ENCODE data around the gene THEMIS2. TPM values are rescaled to one million over a fixed set of nuclear protein-coding genes. Genes with fewer than 3 reads are reported as not detected.
A peak's percentile ranks its signal among the peaks of the same experiment; 100 is the strongest.

THEMIS2 gene
- total and polyA plus RNA-seq, 2 of the 13 experiments (the other 11 are each of a cell fraction or from before 2014, with no cell fraction given) = 0.38 to 1.5 TPM

DNA sequence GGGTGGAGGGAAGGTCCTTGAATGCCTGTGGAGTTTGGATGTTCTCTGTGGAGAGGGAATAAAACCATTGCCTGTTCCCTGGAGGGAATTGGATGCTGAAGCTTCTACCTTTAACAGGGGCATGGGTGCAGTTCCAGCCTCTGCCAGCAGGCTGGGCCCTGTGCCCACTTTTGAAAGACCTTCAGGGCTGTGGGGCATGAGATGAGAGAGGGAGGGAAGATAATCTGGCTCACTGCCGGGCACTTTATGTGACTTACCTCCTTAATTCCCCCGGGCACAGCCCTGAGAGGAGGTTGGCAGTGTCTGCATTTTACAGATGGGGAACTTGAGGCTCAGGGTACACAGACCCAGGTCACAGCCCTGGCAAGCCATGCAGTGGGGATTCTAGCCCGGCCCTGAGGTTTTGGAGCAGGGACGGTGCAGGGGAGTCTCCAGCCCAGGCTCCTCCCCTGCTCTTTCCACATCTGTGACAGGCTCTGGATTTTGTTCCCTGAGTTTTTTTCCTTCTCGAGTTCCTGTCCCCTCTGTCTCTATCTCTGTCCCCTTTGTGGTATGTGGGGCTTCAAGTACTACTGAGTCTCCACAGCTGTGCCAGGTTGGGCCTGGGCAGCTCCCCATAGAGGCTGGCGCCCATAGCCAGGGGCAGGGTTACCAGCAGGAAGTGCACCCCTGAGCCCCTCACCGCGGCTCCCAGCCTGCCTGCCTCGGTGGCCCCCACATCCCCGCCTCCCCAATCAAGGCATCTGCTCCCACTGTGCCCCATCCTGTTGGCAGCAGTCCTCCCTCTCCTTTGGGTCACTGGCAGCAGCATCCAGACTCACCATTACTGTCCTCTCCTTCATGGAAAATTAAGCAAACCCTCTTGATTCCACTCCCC, 14.0 kb upstream of the THEMIS2 start (continued):
- no peak for TF ChIP-seq NCOA1 (CRISPR knock-in tag; IDR thresholded peaks at IDR 0.05)
- no peak for TF ChIP-seq SP5 (CRISPR knock-in tag; IDR thresholded peaks at IDR 0.05; ENCODE audit: borderline replicate concordance, low read depth)
- TF ChIP-seq ZNF816 (CRISPR knock-in tag; IDR thresholded peaks at IDR 0.05; ENCODE audit: borderline replicate concordance) = no peak
- TF ChIP-seq, protein P1, sequence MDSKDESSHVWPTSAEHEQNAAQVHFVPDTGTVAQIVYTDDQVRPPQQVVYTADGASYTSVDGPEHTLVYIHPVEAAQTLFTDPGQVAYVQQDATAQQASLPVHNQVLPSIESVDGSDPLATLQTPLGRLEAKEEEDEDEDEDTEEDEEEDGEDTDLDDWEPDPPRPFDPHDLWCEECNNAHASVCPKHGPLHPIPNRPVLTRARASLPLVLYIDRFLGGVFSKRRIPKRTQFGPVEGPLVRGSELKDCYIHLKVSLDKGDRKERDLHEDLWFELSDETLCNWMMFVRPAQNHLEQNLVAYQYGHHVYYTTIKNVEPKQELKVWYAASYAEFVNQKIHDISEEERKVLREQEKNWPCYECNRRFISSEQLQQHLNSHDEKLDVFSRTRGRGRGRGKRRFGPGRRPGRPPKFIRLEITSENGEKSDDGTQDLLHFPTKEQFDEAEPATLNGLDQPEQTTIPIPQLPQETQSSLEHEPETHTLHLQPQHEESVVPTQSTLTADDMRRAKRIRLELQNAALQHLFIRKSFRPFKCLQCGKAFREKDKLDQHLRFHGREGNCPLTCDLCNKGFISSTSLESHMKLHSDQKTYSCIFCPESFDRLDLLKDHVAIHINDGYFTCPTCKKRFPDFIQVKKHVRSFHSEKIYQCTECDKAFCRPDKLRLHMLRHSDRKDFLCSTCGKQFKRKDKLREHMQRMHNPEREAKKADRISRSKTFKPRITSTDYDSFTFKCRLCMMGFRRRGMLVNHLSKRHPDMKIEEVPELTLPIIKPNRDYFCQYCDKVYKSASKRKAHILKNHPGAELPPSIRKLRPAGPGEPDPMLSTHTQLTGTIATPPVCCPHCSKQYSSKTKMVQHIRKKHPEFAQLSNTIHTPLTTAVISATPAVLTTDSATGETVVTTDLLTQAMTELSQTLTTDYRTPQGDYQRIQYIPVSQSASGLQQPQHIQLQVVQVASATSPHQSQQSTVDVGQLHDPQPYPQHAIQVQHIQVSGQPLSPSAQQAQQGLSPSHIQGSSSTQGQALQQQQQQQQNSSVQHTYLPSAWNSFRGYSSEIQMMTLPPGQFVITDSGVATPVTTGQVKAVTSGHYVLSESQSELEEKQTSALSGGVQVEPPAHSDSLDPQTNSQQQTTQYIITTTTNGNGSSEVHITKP (CRISPR knock-in tag; IDR thresholded peaks at IDR 0.05; ENCODE audit: low read depth) = no peak
- no peak for TF ChIP-seq NCOA5 (CRISPR knock-in tag; IDR thresholded peaks at IDR 0.05)
- TF ChIP-seq KLF16 (CRISPR knock-in tag; IDR thresholded peaks at IDR 0.05) = no peak
- no peak for TF ChIP-seq NFIC (IDR thresholded peaks at IDR 0.05; ENCODE audit: low read length)
- TF ChIP-seq ZNF510 (CRISPR knock-in tag; IDR thresholded peaks at IDR 0.05; ENCODE audit: low read depth) = no peak
- no peak for TF ChIP-seq NR2F1 (CRISPR knock-in tag; IDR thresholded peaks at IDR 0.05)
- no peak for TF ChIP-seq KLF9 (CRISPR knock-in tag; IDR thresholded peaks at IDR 0.05; ENCODE audit: low read depth)
- TF ChIP-seq TCF12 (IDR thresholded peaks at IDR 0.05) = no peak
- no peak for TF ChIP-seq TCF12 (CRISPR knock-in tag; IDR thresholded peaks at IDR 0.05)
- TF ChIP-seq ZNF678 (CRISPR knock-in tag; IDR thresholded peaks at IDR 0.05) = no peak
- TF ChIP-seq ETV5 (CRISPR knock-in tag; IDR thresholded peaks at IDR 0.05; ENCODE audit: borderline replicate concordance) = 0 out of 2 replicates have a peak, but pooled peaks have one; percentile 10
- TF ChIP-seq ZNF124 (CRISPR knock-in tag; IDR thresholded peaks at IDR 0.05) = 0 out of 2 replicates have a peak, but pooled peaks have one; percentile 45
- TF ChIP-seq, protein P2, sequence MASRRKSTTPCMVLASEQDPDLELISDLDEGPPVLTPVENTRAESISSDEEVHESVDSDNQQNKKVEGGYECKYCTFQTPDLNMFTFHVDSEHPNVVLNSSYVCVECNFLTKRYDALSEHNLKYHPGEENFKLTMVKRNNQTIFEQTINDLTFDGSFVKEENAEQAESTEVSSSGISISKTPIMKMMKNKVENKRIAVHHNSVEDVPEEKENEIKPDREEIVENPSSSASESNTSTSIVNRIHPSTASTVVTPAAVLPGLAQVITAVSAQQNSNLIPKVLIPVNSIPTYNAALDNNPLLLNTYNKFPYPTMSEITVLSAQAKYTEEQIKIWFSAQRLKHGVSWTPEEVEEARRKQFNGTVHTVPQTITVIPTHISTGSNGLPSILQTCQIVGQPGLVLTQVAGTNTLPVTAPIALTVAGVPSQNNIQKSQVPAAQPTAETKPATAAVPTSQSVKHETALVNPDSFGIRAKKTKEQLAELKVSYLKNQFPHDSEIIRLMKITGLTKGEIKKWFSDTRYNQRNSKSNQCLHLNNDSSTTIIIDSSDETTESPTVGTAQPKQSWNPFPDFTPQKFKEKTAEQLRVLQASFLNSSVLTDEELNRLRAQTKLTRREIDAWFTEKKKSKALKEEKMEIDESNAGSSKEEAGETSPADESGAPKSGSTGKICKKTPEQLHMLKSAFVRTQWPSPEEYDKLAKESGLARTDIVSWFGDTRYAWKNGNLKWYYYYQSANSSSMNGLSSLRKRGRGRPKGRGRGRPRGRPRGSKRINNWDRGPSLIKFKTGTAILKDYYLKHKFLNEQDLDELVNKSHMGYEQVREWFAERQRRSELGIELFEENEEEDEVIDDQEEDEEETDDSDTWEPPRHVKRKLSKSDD (CRISPR knock-in tag; IDR thresholded peaks at IDR 0.05; ENCODE audit: low read depth) = no peak
- TF ChIP-seq ZNF709 (CRISPR knock-in tag; IDR thresholded peaks at IDR 0.05) = no peak
- TF ChIP-seq ZNF256 (CRISPR knock-in tag; conservative IDR thresholded peaks at IDR 0.05) = no peak
- TF ChIP-seq GZF1 (CRISPR knock-in tag; IDR thresholded peaks at IDR 0.05) = no peak
- no peak for TF ChIP-seq JUN (CRISPR knock-in tag; IDR thresholded peaks at IDR 0.05)
- TF ChIP-seq, protein P3, sequence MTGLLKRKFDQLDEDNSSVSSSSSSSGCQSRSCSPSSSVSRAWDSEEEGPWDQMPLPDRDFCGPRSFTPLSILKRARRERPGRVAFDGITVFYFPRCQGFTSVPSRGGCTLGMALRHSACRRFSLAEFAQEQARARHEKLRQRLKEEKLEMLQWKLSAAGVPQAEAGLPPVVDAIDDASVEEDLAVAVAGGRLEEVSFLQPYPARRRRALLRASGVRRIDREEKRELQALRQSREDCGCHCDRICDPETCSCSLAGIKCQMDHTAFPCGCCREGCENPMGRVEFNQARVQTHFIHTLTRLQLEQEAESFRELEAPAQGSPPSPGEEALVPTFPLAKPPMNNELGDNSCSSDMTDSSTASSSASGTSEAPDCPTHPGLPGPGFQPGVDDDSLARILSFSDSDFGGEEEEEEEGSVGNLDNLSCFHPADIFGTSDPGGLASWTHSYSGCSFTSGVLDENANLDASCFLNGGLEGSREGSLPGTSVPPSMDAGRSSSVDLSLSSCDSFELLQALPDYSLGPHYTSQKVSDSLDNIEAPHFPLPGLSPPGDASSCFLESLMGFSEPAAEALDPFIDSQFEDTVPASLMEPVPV (CRISPR knock-in tag; IDR thresholded peaks at IDR 0.05) = no peak
- TF ChIP-seq CENPX (CRISPR knock-in tag; IDR thresholded peaks at IDR 0.05) = no peak
- TF ChIP-seq SALL2 (CRISPR knock-in tag; IDR thresholded peaks at IDR 0.05) = no peak

Measured in HepG2 (cell line).